ENCODE data around the gene MRPS7. TPM values are rescaled to one million over a fixed set of nuclear protein-coding genes. Genes with fewer than 3 reads are reported as not detected.
"Not testable (repeated sequence)": the region's sequence is repeated elsewhere in the genome, so short reads cannot be mapped to it uniquely, and the experiment has no call there.

MRPS7 gene
- total RNA-seq, 1 experiment from 2014 or later: 51.3 TPM

DNA sequence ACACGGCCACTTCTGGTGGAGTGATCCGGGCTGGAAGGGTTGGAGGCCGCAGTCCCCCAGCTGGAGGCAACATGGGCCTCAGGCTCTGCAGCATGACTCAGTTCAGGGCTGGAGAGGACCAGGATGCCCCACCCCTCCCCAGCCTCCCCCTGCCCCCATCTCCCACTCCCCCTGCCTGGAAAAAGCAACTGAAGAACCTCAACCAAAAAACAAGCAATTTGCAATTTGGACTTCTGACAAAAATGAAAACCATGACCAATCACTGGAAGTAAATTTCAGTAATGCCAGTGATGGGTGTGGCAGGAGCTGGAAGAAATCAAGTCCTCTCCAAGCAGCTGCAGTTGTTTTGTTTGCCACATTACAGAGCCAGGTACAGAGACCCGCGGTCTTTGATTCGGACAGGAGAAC, 16.0 kb downstream of the MRPS7 start:
- Histone ChIP-seq H3K36me3 (ENCODE audit: low read depth) (no peaks in the 10 kb centered on the region), H3K9me3 (ENCODE audit: insufficient read depth, low read depth) (no peaks in the 10 kb centered on the region), H4K20me1 (ENCODE audit: insufficient read depth) (no peaks in the 10 kb centered on the region), H3K4me1 (replicated peaks; ENCODE audit: insufficient read depth) (no peaks in the 10 kb centered on the region; the same call in 1 of the 2 replicates), H3K27ac (no peak overlapping the region), H3K79me2 (ENCODE audit: low read depth) (no peaks in the 10 kb centered on the region), H2AFZ (no peak overlapping the region), H3K27me3 (ENCODE audit: insufficient read depth, low read depth) (no peaks in the 10 kb centered on the region), H3K4me2 (no peak overlapping the region), H3K4me3 (no peak overlapping the region), H3F3A (ENCODE audit: insufficient read depth, low read depth) (peaks cover 18% of the 10 kb centered on the region; the same call in 1 of the 2 replicates), H3K9me2 (ENCODE audit: insufficient read depth) (no peaks in the 10 kb centered on the region)
- no peak for DNase-seq
- POLR2A ChIA-PET (ENCODE audit: unreplicated experiment): interaction anchor here (0.6 to 1.0 kb wide), 3 partner anchors 10 to 325 kb away, joined by 3 to 9 read pairs (median 6); partner anchors contain the start of gene SLC25A19
- no TSS peak for BruUV-seq (replicated peaks)
- intact Hi-C loops (cut with micrococcal nuclease; ENCODE audit: unreplicated experiment): no loop called here
- CTCF ChIA-PET: interaction anchor here (0.5 to 1.3 kb wide), 4 partner anchors 12 to 156 kb away, joined by 3 to 8 read pairs (median 3); partner anchors contain the start of gene SLC25A19
- TF ChIP-seq, protein P1, sequence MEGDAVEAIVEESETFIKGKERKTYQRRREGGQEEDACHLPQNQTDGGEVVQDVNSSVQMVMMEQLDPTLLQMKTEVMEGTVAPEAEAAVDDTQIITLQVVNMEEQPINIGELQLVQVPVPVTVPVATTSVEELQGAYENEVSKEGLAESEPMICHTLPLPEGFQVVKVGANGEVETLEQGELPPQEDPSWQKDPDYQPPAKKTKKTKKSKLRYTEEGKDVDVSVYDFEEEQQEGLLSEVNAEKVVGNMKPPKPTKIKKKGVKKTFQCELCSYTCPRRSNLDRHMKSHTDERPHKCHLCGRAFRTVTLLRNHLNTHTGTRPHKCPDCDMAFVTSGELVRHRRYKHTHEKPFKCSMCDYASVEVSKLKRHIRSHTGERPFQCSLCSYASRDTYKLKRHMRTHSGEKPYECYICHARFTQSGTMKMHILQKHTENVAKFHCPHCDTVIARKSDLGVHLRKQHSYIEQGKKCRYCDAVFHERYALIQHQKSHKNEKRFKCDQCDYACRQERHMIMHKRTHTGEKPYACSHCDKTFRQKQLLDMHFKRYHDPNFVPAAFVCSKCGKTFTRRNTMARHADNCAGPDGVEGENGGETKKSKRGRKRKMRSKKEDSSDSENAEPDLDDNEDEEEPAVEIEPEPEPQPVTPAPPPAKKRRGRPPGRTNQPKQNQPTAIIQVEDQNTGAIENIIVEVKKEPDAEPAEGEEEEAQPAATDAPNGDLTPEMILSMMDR (conservative IDR thresholded peaks at IDR 0.05): no peak
- no peak for TF ChIP-seq EZH2 (IDR thresholded peaks at IDR 0.05; ENCODE audit: low read depth)

DNA sequence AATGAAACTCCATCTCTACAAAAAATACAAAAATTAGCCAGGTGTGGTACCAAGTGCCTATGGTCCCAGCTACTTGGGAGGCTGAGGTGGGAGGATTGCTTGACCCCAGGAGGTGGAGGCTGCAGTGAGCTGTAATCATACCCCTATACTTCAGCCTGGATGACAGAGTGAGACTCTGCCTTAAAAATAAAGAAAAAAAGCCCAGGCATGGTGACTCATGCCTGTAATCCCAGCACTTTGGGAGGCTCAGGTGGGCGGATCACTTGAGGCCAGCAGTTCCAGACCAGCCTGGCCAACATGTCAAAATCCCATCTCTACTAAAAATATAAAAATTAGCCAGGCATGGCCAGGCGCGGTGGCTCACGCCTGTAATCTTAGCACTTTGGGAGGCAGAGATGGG, 18.5 kb downstream of the MRPS7 start:
- intact Hi-C loops (cut with micrococcal nuclease; ENCODE audit: unreplicated experiment); DNase-seq; H3K9me2 ChIP-seq (ENCODE audit: insufficient read depth); H3K27ac ChIP-seq; POLR2A ChIA-PET (ENCODE audit: unreplicated experiment); H3F3A ChIP-seq (ENCODE audit: insufficient read depth, low read depth); BruUV-seq (replicated peaks); H3K4me2 ChIP-seq; H3K36me3 ChIP-seq (ENCODE audit: low read depth); H3K27me3 ChIP-seq (ENCODE audit: insufficient read depth, low read depth); CTCF ChIA-PET; H2AFZ ChIP-seq; H4K20me1 ChIP-seq (ENCODE audit: insufficient read depth); H3K4me3 ChIP-seq; H3K9me3 ChIP-seq (ENCODE audit: insufficient read depth, low read depth); H3K79me2 ChIP-seq (ENCODE audit: low read depth); H3K4me1 ChIP-seq (replicated peaks; ENCODE audit: insufficient read depth): not testable (repeated sequence)

DNA sequence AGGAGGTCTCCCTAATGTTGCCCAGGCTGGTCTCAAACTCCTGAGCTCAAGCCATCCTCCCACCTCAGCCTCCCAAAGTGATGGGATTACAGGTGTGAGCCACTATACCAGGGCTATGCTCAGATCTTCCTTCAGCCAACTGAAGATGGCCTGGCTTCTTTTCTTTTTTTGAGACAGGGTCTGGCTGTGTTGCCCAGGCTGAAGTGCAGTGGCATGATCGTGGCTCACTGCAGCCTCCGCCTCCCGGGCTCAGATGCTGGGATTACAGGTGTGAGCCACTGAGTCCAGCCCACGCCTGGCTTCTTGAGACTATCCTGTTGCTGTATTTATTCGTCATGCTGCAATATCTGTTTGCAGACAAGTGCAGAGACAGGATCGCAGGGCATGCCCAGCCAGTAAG, 23.4 kb downstream of the MRPS7 start:
- Histone ChIP-seq H2AFZ (no peak overlapping the region), H3K9me2 (ENCODE audit: insufficient read depth) (no peaks in the 10 kb centered on the region), H3K4me1 (replicated peaks; ENCODE audit: insufficient read depth) (peaks cover 4% of the 10 kb centered on the region), H3K36me3 (ENCODE audit: low read depth) (no peaks in the 10 kb centered on the region), H3K27me3 (ENCODE audit: insufficient read depth, low read depth) (no peaks in the 10 kb centered on the region), H3K4me3 (no peak overlapping the region), H3F3A (ENCODE audit: insufficient read depth, low read depth) (no peaks in the 10 kb centered on the region), H3K4me2 (no peak overlapping the region), H3K79me2 (ENCODE audit: low read depth) (peaks cover 15% of the 10 kb centered on the region), H4K20me1 (ENCODE audit: insufficient read depth) (no peaks in the 10 kb centered on the region), H3K9me3 (ENCODE audit: insufficient read depth, low read depth) (no peaks in the 10 kb centered on the region), H3K27ac (no peak overlapping the region)
- DNase-seq: no peak
- BruUV-seq (replicated peaks): no TSS peak
- POLR2A ChIA-PET (ENCODE audit: unreplicated experiment): interaction anchor here (0.7 kb wide), 2 partner anchors 113 to 370 kb away, joined by 3 to 4 read pairs; no protein-coding TSS in a partner anchor
- intact Hi-C loops (cut with micrococcal nuclease; ENCODE audit: unreplicated experiment): no loop called here
- CTCF ChIA-PET: no interaction called here
- TF ChIP-seq EZH2 (IDR thresholded peaks at IDR 0.05; ENCODE audit: low read depth): no peak
- TF ChIP-seq, protein P1 (conservative IDR thresholded peaks at IDR 0.05): no peak

DNA sequence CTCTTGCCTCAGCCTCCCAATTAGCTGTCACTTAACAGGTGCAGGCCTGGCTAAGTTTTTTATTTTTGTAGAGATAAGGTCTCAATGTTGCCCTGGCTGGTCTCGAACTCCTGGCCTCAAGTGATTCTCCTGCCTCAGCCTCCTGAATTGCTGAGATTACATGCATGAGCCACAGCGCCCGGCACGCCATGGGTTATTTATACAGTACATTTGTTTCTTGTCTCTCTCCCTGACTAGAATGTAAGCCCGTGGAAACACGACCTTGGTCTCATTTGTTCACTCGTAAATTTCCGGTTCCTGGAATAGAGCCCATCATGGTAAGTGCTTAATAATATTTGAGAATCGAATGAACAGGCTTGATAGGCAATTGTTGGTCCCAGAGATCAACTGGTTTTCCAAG, 25.5 kb downstream of the MRPS7 start:
- no peaks in the 10 kb centered on the region for H3K9me3 ChIP-seq (ENCODE audit: insufficient read depth, low read depth)
- POLR2A ChIA-PET (ENCODE audit: unreplicated experiment): no interaction called here
- no peak overlapping the region for H3K4me3 ChIP-seq
- peaks cover 15% of the 10 kb centered on the region for H3K79me2 ChIP-seq (ENCODE audit: low read depth)
- no TSS peak for BruUV-seq (replicated peaks)
- H3K4me1 ChIP-seq (replicated peaks; ENCODE audit: insufficient read depth): peaks cover 4% of the 10 kb centered on the region
- DNase-seq: no peak
- TF ChIP-seq, protein P1 (conservative IDR thresholded peaks at IDR 0.05): no peak
- no peak for TF ChIP-seq EZH2 (IDR thresholded peaks at IDR 0.05; ENCODE audit: low read depth)
- H2AFZ ChIP-seq: no peak overlapping the region
- no peaks in the 10 kb centered on the region for H4K20me1 ChIP-seq (ENCODE audit: insufficient read depth)
- H3F3A ChIP-seq (ENCODE audit: insufficient read depth, low read depth): no peaks in the 10 kb centered on the region
- no peak overlapping the region for H3K4me2 ChIP-seq
- H3K27ac ChIP-seq: no peak overlapping the region
- H3K9me2 ChIP-seq (ENCODE audit: insufficient read depth): no peaks in the 10 kb centered on the region
- H3K27me3 ChIP-seq (ENCODE audit: insufficient read depth, low read depth): no peaks in the 10 kb centered on the region
- no peaks in the 10 kb centered on the region for H3K36me3 ChIP-seq (ENCODE audit: low read depth)
- CTCF ChIA-PET: no interaction called here
- intact Hi-C loops (cut with micrococcal nuclease; ENCODE audit: unreplicated experiment): no loop called here
